Activated CD4-positive, alpha-beta T cell treated with anti-CD3 and anti-CD28 coated beads, Interleukin-2, amount 50 U/mL, for 24 hours (primary cell): ENCODE results near the gene SLC2A1.

Source experiments
- DNase-seq, 2 donors: peaks; one replicate each; pipeline ENCODE4 v3.0.0-alpha.2; 2020; ENCODE audit warnings: low read depth in 1 of 2, low spot score in 1 of 2

Gene SLC2A1

GRCh38 chr1:42943166-42943565 is 15.5 kb downstream of the SLC2A1 start:
- DNase-seq, result no peak

GRCh38 chr1:42942444-42942843 is 16.2 kb downstream of the SLC2A1 start:
- no peak for DNase-seq

GRCh38 chr1:42941640-42942330 is 16.9 kb downstream of the SLC2A1 start:
- no peak for DNase-seq

- DNase-seq, result no peak
Observed at GRCh38 chr1:42940851-42941639, 17.6 kb downstream of the SLC2A1 start.

GRCh38 chr1:42938645-42939615 is 19.7 kb downstream of the SLC2A1 start:
- DNase-seq, result no peak

- DNase-seq, result no peak
Observed at GRCh38 chr1:42937836-42938644, 20.6 kb downstream of the SLC2A1 start.

GRCh38 chr1:42937141-42937696 is 21.4 kb downstream of the SLC2A1 start:
- DNase-seq, result no peak

- no peak for DNase-seq
Observed at GRCh38 chr1:42936309-42937078, 22.2 kb downstream of the SLC2A1 start.

GRCh38 chr1:42935971-42936308 is 22.7 kb downstream of the SLC2A1 start:
- DNase-seq, result no peak

GRCh38 chr1:42935313-42935895 is 23.3 kb downstream of the SLC2A1 start:
- DNase-seq, result no peak

- DNase-seq, result no peak
Observed at GRCh38 chr1:42934541-42935312, 23.9 kb downstream of the SLC2A1 start.

GRCh38 chr1:42933610-42934491 is 24.8 kb downstream of the SLC2A1 start:
- DNase-seq, result no peak

- DNase-seq, result no peak
Observed at GRCh38 chr1:42933060-42933586, 25.5 kb downstream of the SLC2A1 start.

- DNase-seq, result no peak
Observed at GRCh38 chr1:42932442-42932941, 26.2 kb downstream of the SLC2A1 start.

GRCh38 chr1:42931911-42932422 is 26.7 kb downstream of the SLC2A1 start:
- DNase-seq, result peak; percentile 37 to 62

- peak in 1 of 2 donors; percentile 38 for DNase-seq
Observed at GRCh38 chr1:42931108-42931539, 27.5 kb downstream of the SLC2A1 start.
